CD4-positive, alpha-beta T cell treated with Interleukin-4 for 1 hour (primary cell): Measurements from ENCODE around the gene CATSPER3.
A peak's percentile ranks its signal among the peaks of the same experiment; 100 is the strongest.

Experiments
- DNase-seq, 2 donors: peaks; one replicate each; pipeline ENCODE4 v3.0.0-alpha.2; 2020 to 2022

The CATSPER3 gene

DNA sequence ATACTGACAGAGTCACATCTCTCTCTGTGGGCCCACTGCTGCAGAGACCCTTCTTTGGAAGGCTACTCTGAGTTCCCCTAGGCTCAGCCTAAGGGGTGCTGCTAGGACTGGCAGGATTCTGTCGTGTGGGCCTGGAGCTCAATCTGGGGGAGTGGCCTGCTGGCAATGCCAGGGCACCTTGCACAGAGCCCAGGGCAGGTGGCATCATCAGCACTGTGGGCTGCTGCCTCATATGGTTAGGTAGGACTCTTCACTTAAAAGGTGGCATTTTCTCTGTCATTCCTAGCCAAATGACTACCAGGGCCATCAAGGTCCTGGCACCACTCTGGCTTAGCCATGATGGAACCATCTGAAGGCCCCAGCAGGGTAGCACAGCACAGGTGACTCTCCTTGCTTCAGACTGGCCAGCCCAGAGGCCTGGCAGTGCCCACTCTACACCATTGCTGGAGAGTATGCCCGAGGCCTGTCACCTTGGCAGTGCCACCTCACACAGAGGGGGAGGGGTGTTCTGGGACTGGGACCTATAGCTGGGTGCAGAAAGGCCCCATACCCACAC lies 44.4 kb downstream of the CATSPER3 start:
- DNase-seq = no peak

DNA sequence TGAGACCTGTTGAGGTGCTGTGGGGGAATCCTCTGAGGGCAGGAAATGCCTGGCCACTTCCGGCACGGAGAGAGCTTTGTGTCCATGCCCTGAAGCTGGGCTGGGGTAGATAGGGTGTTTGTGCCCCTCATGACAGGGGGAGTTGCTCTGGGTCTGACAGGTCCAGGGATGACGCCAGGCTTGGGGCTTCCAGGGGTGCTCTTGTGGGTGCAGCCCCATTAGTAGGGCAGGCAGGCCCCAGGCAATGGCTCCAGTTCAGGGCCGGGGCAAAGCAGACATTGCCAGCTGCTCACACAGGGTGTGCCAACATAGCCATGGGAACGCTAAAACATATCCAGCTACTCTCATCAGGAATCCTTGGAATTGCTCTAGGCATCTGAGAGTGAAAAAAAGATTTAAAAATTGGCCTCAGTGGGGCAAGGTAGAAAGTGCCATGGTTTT lies 45.3 kb downstream of the CATSPER3 start:
- DNase-seq = no peak

DNA sequence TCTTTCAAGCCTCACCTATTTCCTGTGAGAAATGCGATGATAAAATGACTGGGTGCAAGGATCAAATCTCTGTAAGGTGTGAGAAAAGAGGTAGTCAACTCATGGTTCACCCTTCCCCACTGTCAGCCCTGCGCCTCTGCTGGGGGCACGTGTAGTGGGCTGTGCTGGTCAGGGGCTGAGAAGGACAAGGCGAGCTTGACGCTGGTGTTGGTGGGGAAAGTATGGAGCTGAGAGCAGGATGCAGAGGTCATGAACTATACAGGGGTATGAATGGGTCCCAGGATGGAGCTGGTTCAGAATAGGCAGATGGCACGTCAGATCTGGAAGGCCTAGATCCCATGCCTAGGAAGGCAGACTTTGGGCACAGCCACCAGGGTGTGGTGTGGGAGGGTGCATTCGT lies 45.7 kb downstream of the CATSPER3 start:
- DNase-seq = no peak

DNA sequence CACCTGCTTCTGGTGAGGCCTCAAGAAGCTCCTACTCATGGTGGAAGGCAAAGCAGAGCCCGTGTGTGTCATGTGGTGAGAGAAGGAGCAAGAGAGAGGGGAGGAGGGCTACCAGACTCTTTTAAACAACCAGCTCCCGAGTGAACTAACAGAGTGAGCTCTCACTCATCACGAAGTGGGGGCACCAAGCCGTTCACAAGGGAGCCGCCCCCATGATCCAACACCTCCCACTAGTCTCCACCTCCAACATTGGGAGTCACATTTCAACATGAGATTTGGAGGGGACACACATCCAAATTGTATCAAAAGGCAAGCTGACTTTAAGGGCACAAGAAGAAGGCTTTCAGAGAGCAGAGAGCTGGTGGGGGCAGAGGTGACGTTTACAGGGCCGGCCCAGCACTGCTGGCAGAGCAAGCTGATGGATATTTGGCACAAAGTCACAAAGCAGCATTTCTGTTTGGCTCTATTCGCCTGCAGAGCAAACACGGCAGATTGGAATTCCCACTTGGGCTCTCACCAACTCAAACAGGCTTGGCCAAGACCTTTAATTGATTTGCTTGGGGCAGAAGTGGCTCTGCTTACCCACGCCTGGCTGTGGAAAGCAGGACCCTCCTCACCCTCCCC lies 46.4 kb downstream of the CATSPER3 start:
- no peak for DNase-seq

DNA sequence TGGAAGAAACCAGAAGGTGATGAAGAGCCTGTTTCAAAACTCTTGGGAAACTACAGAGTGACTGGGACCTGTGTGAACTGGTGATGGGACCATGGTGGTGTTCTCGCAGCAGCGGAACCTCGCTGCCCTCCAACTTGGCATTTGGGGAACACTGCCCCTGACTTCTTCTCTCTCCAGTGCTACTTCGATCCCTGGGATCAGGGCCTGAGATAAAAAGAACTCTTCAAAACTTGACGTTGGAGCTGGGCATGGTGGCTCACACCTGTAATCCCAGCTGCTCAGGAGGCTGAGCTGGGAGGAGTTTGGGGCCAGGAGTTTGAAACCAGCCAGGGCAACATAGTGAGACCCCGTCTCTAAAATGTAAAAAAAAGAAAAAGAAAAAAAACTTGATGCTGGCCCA lies 48.2 kb downstream of the CATSPER3 start:
- peak in 1 of 2 donors; percentile 4 for DNase-seq

DNA sequence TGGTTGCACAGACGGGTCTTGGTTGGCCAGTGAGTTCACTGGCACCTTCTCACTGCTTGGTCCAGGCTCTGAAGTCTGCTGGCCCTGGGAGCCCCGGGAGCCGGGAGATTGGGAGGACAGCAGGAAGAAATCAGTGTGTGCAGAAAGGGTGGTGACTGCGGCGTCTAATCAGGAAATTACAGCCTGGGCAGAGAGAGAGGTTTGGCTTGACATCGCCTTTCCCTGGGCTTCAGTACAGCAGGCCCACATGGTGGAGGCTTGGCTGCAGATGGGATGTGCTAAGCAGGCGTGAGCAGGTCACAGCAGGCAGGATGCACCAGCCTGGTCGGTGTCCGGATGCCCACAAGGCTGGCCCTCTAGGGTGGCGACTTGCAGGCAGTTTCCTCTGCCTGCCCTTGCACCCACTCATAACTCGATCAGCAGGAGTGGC lies 49.2 kb downstream of the CATSPER3 start:
- DNase-seq = peak in 1 of 2 donors; percentile 7

DNA sequence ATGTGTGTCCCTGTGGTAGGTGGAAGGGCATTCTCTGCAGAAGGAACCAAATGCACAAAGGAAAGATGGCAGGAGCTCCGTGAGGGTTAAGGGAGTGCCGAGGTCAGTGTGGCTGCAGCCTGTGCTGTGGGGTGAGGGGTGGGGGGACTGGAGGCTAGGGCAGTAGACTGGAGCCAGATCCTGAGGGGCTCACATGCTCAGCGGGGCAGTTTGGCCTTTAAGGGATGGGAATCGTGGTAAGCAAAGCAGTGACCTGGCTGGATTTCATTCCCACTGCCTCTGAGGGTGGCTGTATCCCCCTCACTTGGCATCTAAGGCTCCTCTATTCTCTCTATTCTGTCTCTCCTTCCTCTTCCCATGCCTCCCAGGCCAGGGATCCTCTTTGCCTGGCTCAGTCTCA lies 50.8 kb downstream of the CATSPER3 start:
- peak in 1 of 2 donors; percentile 0 for DNase-seq

DNA sequence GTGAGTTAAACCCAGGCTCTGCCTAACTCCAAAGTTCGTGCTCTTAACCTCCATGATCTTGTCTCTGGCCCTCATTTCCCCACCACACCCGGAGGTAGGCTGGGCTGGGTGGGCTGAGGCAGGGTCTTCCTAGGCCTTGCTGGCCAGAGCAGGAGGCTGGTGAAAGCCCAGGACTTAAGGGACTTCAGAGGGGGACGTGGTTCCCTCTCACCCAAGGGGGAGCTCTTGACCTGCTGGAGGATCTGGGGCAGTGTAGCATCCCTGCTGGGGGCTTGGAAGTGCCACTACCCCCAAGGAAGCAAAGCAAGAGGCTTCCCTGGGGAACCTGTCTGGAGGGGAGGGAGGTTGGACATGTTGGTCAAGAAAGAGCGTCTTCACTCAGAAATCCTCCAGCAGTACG lies 51.6 kb downstream of the CATSPER3 start:
- DNase-seq = no peak

DNA sequence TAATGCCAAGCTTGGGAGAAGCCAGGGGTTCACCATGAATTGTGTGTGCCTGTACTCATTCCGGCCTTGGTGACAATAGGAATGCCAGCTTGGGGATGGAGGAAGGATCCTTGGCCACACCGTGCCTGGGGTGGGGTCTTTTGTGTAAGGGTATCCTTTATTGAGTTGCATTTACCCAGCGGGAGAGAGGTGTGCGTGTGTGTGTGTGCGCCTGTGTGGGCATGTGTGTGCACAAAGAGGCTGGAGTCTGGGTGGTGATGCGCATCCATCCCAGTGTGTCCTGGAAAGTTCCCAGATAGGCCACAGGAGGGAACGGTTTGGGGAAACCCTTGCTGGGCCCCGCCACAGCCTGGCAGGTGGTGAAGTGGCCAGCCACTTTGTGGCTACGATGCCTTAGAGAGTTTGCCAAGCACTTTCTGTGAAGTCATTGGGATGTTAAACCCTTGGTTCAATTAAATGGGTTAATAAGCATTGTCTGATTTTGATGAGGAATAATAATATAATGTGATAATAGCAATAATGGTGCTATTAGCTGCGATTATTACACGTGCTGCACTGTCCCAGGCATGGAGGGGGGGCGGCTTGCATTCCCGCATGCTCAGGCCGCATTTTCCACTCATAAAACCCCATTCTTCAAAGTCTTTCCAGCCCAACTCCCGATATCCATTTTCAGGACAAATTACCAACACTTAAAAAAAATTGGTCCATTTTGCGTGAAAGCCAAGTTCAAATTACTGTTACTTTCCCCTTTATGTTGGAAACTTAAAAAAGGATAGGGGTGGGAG lies 52.6 kb downstream of the CATSPER3 start:
- no peak for DNase-seq

DNA sequence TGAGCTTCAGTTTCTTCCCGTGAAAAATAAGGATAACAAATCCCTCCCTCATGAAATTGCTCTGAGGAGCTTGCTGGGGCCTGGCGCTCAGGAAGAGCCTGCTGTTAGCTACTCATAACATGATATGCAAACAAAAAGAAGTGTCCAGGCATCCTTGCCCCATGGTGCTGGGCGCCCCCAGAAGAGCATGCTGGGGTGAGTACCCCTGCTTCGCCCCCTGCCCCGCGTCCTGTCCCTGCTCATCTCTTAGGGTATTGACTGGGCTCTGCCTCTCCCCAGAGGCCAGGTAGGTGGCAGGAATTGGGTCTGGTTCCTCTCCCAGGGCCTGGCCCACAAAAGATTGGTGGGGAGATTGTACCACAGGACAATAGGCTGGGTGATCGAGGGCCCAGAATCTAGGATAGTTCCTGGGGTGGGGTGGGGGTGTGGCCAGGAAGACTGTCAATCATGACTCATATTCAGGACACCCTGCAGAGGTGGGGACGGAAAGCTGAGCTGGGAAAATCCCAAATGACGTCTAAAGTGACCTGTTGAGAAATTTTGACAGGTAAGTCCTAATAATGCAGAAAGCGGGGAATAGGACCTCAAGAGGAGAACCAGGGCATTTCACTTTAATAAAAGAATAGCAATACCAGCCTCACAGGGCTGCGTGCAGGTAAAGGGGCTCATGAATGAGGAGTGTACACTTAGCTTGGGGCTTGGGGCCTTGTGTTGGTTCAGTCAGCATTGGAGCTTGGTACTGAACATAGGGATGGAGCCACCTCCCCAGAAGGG lies 57.4 kb downstream of the CATSPER3 start:
- DNase-seq = no peak

DNA sequence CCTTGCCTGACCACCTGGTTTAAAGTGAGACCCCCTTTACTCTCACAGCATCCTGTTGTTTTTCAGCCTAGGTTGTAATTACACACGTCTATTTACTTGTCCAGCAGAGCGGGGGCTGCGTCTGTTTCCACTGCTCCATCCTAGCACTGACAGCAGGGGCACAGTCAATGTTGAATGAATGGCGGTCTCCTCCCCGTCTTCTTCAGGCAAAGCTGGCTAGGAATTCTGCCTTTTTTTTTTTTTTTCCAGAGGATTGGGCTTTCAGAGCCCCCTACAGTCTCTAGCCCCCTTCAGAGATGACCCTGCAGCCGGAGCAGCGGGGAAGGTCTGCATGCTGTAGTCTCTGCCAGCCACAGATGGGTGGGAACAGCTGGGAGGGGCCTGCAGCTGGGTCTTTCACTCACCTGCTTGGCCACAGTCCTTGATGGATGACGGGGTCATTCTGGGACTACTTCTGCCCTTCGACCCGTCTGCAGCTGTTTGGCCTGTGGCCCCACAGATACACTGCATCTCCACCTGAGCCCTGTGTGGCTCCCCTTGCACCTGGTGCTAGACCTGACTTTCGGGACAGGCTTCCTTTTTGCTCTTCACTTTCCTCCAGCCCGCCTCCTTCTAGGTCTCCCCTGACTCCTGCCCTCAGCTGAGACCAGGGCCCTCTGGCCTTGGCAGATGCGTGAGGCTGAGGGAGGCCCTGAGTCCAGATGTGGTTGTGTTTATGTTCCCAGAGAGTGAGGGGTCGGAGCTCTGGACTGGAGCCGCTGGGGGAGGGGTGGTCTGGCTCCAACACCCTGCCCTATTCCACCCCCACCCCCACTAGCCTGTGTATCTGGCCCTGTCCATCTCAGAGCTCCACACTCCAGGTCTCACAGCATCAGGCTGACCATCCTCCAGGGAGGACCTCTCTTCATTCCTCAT lies 58.3 kb downstream of the CATSPER3 start:
- no peak for DNase-seq

DNA sequence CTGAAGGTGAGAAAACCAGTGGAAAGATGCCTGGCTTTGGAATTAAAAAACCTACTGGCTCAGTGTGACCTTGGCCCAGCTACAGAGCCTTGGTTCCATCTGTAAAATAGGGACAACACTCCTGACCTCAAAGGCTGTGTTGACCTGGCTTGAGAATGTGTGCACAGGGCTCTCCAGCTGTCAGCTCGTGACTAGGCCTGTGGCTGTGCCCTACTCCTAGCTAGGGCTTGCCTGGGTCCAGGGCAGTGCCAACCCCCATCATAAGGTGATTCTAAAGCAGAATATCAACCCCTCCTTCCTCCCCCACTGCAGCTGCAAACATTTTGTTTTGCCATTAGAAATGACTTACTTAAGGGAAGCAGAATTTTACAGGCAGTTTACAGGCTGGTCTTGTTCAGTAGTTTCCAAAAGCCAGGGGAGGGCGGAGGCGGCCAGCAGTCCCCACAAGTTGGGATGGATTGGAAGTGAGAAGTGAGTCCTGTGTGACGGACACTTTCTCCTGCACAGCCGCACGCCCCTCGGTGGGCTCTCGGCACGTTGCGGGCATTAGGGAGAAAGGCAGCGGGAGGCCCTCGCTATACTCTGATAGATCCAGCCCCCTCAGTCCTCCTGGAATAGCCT lies 59.0 kb downstream of the CATSPER3 start:
- no peak for DNase-seq

DNA sequence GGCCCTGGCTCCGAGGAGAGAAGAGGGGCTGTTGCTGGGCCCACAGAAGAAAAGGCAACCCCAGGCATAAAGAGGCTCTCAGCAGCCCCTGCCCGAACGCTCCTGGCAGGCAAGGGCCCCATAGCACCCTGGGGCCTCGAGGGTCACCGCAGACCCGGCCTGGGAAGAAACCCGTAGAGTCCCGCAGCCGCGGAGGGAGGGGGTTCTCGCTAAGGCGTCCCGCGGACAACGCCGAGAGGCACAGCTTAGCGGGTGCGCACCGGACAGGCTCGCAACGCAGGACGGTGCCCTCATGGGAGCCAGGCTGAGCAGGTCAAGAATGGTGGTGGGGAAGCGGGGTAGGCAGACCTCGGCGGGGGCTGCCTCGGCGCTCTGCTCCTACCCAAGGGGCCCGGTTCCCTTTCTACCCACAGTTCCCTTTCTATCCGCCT lies 59.6 kb downstream of the CATSPER3 start:
- no peak for DNase-seq

DNA sequence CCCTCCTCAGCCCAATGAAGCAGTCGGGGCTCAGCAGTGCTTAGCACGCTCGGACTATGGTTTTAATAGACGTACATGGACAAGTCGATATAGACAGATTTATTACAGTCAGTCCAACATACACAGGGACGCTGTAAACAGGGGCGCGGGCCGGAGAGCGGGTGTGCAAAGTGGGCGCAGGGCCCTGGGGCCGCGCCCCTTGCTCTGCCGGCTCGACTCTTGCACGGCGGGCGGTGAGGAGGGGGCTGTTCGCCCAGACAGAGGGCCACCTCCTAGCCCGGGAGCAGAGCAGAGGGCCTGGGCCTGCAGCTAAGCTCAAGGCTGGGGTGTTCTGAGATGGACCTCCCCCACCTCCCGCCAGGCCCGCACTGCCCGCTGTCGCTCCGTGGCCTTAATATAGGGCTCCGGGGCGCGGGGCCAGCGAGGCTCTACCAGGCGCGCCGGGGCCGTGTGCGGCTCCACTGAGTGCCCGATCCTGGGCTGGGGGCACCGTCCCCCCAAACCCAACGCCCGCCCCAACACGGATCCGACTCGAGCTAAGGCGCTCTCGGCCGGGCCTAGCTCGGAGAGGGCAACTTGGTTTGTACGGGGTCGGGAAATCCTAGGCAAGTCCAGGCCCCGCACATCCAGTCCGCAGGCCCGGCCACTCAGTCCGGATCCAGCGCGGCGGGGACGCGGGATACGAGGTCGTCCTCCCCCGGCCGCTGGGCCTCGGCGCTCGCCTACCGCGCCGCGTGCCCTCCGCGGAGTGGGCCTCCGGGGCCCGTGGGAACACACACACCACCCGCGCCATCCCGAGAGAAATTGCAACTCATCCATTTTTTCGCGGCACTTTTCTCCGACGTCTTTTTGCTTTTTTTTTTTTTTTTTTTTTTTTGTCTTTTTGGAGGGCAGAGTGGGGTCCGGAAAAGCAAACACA lies 60.2 kb downstream of the CATSPER3 start:
- DNase-seq = no peak

DNA sequence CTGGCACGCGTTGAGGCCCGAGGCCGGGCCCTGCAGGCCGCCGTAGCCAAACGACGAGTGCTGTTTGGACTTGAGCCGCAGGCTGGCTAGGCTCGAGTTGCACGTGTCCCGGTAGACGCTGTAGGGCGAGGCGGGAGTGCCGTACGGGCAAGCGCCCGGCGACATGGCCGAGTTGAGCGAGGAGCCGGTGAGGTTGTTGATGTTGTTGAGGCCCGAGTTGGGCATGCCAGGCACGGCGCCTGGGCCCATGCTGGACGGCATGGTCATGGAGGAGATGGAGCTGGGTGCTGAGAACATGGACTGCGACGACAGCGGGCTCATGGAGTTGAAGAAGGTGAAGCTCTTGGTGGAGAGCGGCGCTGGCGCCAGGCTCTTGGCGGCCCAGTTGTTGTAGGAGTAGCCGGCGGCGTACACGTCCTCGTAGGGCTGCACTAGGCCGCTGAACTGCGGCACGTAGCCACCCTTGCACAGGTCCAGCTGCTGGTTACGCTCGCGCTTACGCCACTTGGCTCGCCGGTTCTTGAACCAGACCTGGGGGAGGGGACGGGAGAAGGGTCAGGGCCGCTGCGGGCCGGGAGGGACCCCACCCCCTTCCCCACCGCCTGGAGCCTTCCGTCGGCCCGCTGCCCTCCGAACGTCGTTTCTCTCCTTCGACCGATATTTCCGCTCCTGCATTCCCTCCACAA lies 61.2 kb downstream of the CATSPER3 start:
- no peak for DNase-seq

DNA sequence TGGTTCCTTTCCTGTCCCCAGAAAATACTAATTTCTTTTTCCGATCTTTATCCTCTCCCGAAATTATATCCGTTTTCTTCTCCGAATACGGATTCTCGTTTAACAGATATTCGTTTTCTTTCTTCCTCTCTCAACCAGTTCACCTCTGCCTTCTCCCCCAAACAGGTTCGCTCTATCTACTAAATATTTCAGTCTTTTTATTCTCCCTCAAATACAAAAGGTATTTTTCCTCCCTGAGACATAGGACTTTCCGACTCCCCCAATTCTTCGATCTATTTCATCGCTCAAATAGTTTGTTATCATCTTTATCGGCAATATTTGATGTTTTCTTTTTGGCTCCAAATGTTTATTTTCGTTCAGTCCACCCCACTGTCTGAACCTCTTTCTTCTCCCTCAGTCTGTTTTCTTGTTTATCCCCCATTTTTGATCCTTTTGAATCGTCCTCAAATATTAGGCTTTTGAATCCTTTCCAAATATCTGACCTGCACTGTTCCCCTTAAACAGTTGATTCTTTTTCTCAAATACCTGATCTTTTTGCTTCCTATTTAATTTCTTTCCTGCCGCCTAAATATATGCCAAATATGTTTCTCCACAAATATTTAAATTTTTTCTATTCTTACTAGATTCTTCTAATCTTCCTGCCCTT lies 61.9 kb downstream of the CATSPER3 start:
- DNase-seq = no peak

DNA sequence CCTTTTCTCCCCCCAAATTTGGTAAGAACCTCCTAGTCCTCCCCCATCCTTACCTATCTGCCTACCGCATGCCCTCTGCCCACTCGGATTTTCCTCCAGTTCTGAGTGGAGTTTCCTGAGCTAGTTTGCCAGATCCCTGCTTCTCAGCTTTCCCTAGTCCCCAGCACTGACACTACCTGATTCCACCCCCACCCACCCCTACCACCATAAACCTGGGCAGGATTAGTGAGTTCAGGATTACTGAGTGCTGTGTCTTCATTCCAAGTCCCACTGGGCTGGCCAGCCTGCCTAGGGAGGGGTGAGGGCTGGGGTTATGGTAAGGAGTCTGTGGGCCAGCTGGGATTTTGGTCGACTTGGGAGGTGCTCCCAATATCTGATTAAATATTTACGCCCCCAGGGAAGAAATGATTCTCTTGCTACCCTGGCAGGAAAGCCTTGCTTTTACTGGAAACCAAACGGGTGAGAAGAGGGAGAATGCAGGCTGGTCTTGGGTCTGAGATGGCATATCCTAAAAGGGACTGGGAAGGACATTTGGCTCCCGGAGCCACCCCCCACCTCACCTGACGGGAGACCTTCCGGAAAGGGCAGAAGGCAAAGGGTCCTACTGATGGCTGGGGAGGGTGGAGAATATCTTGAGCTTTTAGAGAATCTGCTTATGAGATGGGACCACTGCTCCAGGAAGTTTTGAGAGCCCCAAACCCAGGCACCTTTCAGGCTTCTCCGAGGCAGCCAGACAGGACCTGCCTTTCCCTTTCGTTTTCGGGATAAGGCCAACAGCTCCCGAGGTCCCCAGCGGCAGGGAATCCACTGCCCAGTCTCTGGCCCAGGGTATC lies 62.6 kb downstream of the CATSPER3 start:
- DNase-seq = no peak
